ENCODE results near the gene EIF2D. TPM values are rescaled to one million over a fixed set of nuclear protein-coding genes. Genes with fewer than 3 reads are reported as not detected.

The EIF2D gene
- total RNA-seq, 4 donors from 2014 or later = 20.0 to 66.0 (median 34.9) TPM

DNA sequence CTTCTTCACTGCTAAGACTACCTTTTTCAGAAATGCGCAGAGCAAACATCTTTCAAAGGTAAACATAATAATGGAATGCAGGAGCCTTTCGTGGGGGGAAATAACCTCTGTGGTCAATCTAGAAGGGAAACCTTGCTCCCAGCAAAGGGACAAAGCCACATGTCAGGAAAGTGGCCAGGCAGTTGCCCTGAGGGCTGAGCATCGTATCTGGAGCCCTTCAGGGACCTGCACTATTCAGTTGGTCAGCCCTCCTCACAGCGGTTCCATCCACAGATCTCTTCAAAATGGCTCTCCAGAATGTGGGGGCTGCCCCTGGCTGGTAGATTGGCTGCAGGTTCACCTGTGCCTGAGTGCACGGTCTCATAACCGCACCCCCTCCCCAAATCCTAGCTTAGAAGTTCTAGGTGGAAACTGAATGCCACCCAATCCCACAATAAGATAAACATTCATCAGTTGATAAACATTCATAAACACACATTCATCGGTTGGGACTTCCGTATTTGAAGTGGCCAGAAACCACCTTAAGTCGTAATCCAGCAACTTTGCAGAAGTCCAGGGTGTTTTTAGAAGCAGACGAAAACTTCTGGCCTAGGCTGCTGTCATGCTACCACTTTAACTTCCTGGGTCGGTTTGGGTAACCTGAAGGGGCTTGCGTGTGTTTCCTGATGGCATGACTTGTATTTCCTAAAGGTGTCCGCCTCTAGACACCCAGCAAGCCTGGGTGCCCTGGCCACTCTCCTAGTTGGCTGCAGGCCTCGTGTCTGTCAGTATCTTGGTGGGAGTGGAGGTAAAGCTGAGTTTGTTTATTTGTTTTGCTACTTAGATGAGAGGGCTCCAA lies 54.4 kb downstream of the EIF2D start:
- peak in 2 of 3 donors; percentile 59 to 63 for DNase-seq
- no peaks in the 10 kb centered on the region for H3K9me3 ChIP-seq
- TF ChIP-seq CTCF (IDR thresholded peaks at IDR 0.05) (no peak), POLR2A (IDR thresholded peaks at IDR 0.05) (no peak)
- no peaks in the 10 kb centered on the region for H3K27me3 ChIP-seq
- peak overlapping the region; percentile 64 to 90 (median 82) for H3K4me3 ChIP-seq
- H3K36me3 ChIP-seq = no peaks in the 10 kb centered on the region
- H3K4me1 ChIP-seq = peaks cover 0 to 49% (median 23%) of the 10 kb centered on the region in 4 donors
- H3K27ac ChIP-seq = peak overlapping the region; percentile 79 to 99 (median 86)

DNA sequence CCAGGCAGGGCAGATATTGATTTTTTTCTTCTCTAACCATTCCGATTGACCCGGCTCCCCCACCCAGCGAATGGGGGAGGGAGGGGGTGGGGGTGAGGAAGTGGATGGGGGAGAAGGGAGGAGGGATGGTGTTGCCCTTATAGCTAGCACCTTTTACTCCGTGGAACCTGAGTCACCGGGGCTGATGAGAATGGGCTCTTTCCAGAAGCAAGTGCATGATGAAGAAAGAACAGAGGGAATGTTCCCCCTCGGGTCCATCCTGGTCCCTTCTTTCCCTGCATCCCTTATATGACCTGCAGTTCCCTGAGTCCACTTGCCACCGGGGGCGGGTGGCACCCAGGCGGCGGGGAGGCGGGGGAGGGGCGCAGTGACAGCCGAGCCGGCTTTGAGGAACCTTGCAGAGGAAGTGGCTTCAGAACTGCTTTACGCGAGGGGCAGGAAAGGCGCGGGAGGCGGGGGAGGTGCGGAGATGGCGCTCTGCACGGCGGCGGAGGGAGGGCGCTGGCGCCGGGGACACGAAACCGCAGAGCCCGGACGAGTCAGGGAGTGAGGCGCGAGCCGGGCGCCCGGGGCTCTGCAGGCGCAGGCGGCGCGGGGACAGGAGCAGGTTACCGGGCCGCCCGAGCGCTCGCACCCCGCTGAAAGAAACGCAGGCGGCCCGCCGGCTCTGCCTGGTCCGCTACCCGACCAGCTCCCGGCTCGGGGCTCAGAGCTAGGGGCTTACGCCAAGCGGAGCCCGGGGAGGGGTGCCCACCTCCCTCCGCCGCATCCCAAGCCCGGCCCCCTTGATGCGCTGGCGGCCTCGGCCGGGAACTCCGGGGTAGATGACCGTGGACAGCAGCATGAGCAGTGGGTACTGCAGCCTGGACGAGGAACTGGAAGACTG lies 55.3 kb downstream of the EIF2D start:
- no peaks in the 10 kb centered on the region for H3K27me3 ChIP-seq
- H3K27ac ChIP-seq = peak overlapping the region; percentile 79 to 99 (median 86)
- DNase-seq = peak; percentile 77 to 97 (median 97)
- no peak for TF ChIP-seq CTCF (IDR thresholded peaks at IDR 0.05)
- peak in 1 of 2 donors; percentile 25 for TF ChIP-seq POLR2A (IDR thresholded peaks at IDR 0.05)
- no peaks in the 10 kb centered on the region for H3K9me3 ChIP-seq
- H3K4me1 ChIP-seq = peaks cover 0 to 40% (median 23%) of the 10 kb centered on the region in 4 donors
- peak overlapping the region; percentile 64 to 90 (median 82) for H3K4me3 ChIP-seq
- no peaks in the 10 kb centered on the region for H3K36me3 ChIP-seq

DNA sequence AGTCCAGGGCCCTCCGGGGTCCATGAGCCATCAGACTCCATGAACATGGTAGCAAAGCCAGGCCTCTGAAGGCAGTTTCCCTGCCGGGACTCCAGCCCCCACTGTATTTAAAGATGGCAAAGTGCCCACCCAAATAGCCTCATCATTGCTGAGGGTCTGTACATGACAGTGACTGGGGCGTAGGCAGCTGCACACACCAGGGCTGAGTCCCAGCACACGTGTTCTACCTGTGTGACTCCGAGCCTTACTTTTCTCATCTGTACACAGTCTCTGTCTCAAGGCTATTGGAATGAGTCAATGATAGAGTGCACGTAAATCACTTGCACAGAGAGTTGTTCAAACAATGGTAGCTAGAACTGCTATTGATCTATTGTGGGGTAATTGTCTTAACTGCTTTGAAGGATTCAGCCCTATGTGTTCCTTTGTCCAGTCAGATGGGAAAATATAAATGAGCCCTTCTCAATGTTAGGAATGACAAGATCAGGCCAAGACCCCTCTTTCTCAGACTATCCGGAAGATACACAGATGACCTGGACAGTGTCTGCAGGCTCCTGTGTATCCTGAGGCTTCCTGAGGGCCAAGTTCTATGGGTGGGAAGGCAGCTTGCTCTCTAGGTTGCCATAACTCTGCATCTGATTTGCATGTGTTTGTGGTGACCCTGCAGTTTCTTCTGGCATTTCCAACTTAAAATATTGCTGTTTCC lies 56.1 kb downstream of the EIF2D start:
- Histone ChIP-seq H3K27ac (peak overlapping the region; percentile 48 to 99 (median 82)), H3K4me3 (peak overlapping the region; percentile 64 to 90 (median 82)), H3K27me3 (no peaks in the 10 kb centered on the region), H3K4me1 (peaks cover 0 to 37% (median 23%) of the 10 kb centered on the region in 4 donors), H3K9me3 (no peaks in the 10 kb centered on the region), H3K36me3 (no peaks in the 10 kb centered on the region)
- DNase-seq = no peak
- TF ChIP-seq CTCF (IDR thresholded peaks at IDR 0.05) (no peak), POLR2A (IDR thresholded peaks at IDR 0.05) (no peak)

DNA sequence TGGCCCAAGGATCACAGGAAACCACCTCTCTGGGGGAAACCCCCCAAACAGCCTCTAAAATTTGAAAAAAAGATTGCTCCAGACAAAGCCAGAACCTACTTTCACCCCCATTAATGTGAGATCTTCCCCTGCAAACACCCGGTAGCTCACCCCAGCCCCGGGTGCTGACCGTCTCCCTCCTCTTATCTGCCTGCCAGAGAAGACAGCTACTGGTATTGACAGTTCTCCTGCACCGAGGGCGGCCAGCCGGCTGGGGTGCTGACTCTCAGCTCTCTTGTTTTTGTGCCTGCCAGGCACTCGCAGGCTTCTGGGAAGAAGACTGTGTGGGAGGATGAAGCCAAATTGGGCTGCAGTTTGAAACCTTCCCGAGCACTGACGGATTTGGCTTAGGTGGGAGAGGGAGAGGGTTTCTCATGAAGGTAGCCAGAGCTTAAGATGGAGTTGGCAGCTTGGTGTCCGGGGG lies 56.8 kb downstream of the EIF2D start:
- Histone ChIP-seq H3K4me3 (no peak overlapping the region), H3K27ac (peak overlapping the region; percentile 47 to 99 (median 82)), H3K36me3 (no peaks in the 10 kb centered on the region), H3K27me3 (no peaks in the 10 kb centered on the region), H3K9me3 (no peaks in the 10 kb centered on the region), H3K4me1 (peaks cover 0 to 30% (median 20%) of the 10 kb centered on the region in 4 donors)
- DNase-seq = peak in 2 of 3 donors; percentile 49 to 62
- TF ChIP-seq POLR2A (IDR thresholded peaks at IDR 0.05) = no peak
- no peak for TF ChIP-seq CTCF (IDR thresholded peaks at IDR 0.05)

Measured in Peyer's patch (tissue), 4 donors.